Skin of body (tissue), 2 donors: Measurements from ENCODE around the gene ZBTB44. TPM values are rescaled to one million over a fixed set of nuclear protein-coding genes. Genes with fewer than 3 reads are reported as not detected.
A peak's percentile ranks its signal among the peaks of the same experiment; 100 is the strongest.
"Not testable (repeated sequence)": the region's sequence is repeated elsewhere in the genome, so short reads cannot be mapped to it uniquely, and the experiment has no call there.

Experiments
- DNase-seq: peaks from one replicate; lab custom pipeline; 2025; lab: John Stamatoyannopoulos, UW
- total RNA-seq: library from RNA; depleted of rRNA; stranded (reverse); fragments of >200 nt; gene quantifications from one replicate; pipeline ENCODE4 v1.2.3, GENCODE V29; 2014

Gene ZBTB44
- total RNA-seq, 1 donor from 2014 or later: 49.4 TPM

DNA sequence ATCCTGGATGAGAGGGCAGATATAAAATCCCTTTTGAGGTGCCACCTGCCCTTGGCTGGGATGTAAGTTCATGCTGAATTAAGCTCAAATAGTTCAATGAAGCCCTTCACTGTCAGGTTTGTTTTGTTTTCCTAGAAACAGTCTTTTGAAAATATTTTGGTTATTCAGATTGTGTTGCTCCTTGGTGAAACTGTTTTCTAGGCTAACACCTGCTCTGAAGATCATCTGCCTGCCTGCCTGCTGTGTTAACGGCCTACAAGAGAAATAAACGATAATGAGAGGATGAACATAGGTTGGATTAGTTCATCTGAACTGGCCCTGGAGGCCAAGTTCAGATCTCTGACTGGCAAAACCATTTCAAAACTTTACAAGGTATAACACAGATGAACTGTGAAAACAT lies 67.4 kb downstream of the ZBTB44 start:
- DNase-seq: no peak

DNA sequence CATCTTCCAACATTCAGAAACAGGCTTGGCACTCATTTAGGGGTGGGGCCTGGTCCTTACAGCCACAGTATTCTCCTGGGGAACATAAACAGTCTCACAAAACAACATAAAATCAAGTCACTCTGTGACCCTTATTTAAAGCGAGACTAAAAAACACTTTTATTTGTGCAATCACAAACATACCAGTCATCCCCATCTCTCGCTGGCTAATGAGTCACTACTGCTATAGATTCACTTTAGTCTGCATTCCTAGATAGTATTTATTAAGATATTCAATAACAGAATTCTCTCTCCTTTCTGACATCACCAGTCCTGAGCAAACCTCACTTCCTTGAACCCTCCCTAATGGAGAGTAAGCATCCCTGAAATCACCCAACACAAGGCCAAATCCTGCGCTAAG lies 68.0 kb downstream of the ZBTB44 start:
- DNase-seq: no peak

DNA sequence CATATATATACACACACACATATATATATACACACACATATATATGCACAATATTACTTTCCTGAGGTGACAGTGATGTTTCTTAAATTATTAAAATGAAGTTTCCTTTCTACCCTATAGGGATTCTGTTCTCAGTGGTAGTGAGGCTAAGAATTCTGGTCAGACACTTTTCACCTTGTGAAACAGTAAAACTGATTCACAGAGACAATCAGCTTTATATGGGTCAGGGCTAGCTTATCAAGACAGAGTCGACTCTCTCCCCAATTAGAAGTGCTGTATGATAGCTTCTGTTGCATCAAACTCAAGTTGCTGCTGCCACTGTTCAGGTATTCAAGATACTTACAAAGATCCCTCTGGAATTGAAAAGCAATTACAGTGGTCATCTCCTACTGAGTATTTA lies 68.4 kb downstream of the ZBTB44 start:
- DNase-seq: no peak

DNA sequence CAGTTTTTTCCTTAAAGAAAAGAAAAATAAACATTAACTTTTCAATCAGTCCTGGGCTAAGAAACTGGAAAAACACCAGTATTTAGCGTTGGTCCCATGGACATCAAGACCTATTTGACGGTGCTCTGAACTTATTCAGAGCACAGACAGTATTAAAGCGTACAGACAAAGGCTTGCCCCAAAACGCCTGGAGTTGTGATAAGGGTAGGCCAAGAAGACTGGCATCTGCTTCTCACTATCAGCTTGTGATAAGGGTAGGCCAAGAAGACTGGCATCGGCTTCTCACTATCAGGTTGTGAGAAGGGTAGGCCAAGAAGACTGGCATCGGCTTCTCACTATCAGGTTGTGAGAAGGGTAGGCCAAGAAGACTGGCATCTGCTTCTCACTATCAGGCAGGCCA lies 69.3 kb downstream of the ZBTB44 start:
- not testable (repeated sequence) for DNase-seq

DNA sequence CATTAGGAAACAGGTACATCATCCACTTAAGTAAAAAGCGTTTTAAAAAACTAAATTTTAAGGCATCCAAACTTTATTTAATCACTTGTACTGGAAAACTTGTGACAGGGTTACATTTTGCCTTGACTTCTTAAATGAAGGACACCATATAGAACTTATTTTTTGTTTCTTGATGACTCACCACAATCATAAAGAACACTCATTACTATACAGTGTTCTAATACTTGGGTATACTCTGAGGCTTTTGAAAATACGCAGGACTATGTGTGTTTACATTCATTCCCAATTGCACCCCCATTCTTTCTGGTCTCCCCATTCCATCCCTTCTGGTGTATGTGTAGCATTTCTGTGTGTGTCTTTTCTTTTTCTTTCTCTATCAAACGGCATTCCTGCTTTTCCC lies 69.9 kb downstream of the ZBTB44 start:
- DNase-seq: no peak

DNA sequence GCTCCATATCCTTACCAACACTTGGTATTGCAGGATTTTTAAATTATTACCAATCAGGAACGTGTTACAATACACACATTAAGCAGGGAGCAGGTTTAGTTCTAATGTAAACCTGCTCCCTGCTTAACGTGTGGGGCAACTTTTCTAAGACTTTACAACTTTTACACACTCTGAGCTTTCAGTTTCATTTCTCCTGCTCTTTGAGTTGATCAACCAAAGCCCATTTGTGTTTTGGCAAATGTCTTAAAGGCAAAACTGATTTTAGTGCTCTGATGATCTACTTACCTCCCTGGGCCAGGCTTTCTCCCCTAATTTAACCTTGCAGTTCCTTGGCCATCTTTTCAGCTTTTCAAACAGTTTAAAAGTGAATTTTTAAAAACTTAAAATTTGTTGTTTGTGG lies 70.9 kb downstream of the ZBTB44 start:
- DNase-seq: no peak

DNA sequence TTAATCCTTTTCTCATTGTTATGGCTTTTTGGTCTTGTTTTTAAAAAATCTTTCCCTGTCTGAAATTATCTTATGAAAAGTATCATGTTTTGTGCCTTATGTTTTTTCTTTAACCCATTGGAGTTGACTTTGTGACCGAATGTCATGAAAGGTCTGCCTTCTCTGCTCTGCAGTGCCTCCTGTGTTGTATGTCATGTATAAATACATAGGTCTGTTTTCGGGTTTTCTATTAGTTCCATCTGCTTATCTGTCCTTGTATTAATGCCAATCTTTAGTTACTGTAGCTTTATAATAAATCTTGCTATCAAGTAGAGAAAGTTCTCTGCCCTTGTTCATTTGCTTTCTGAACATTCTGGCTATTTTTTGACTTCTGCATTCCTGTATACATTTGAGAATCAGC lies 73.0 kb downstream of the ZBTB44 start:
- peak; percentile 16 for DNase-seq

DNA sequence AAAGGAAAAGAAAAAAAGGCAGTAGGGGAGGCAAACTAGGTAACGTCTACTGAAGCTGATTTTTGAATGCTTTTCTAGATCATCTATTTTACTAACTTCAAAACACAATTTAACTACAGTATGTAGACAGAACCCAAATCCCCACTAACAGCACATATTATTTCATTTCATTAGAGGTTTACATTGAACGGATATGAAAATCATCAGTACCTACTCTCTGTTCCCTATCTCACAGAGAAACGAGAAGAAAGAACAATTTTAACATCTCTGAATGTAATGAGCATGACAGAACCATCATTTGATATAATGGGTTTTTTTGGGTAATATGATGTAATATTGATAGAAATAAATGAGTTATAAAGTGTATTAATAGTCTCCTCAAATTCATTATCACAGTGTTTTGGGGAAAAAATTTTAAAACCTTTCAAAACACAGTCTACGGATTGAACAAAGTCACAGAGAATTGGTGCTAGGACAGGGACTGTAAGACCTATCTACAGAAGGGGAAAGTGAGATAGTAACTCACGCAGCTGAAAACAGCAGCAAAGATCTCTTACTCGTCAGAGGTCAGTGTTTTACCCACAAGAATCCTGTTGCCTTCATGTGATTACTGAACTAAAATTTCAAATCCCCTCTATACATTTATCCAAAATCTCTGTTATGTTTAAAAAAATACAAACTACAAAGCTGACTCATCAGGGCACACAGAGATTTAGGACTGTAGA lies 77.3 kb downstream of the ZBTB44 start:
- no peak for DNase-seq

DNA sequence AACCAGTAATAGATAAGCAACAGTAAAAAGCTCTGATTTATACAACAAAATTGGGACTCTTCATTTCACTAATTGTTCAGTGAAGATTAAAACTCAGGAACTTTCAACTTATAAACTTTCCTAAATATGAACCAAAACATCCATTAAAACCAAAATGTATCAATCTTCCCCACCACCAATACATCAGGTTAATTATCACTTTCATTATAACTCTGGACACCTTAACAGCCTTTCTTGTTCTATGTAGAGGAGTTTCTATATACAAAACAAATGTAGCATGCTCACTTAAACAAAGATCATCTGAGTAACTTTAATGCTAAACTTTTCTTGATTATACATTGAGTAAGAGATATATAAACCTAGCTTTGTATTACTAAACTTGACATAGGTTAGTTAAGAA lies 80.4 kb downstream of the ZBTB44 start:
- no peak for DNase-seq

DNA sequence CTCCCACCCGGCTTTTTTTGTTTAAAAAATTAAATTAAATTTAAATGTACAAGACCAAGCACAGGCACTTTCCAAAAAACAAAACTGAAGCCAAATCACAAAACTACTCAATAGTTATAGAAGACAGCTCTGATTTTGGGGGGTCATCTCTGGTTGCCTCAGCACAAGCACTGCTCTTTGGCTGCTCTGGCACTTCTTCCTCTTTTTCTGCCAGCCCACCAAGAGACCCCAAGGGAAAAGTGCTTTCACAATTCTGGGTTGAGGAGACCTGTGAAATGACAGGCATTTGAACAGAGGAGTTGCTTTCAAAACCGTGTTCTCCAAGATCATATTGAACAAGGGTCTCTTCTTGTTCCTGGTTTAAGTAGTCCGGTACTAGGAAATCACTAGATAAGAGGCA lies 80.8 kb downstream of the ZBTB44 start:
- DNase-seq: not testable (repeated sequence)

DNA sequence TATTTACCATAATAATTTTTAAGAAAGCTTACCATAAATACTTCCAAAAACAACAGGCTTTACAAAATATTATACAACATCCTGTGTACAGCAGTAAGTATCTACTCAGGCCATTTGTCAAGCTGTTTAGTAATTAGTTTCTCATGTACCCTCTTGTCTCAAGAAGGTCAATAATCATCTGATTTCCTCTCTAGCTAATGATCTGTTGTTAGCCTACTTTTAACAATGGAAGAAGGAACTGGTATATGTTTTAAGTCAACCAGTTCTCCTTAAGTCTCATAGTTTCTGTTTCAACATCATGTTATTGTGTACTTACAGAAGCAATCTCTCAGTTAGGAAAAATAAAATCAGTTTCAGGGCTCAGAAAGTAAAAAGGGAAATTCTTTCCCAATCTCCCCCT lies 81.2 kb downstream of the ZBTB44 start:
- not testable (repeated sequence) for DNase-seq

DNA sequence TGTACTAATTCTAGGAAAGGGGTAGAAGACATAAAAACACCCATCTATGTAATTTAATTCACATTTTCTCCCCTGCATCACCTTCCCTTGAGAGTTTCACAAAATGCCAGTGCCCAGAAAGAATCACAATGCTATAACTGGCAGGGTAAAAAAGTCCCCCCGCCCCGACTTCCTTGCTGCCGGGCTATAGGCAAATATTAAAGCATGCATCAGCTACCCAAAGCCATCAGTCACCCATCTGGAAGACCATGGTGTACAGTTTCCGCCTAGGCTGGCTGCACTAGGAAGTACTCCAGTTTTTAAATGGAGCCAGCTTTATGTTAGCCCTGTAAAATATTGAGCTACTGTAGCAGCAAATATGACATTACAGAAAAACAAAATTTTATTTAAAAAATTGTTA lies 87.3 kb downstream of the ZBTB44 start:
- no peak for DNase-seq

DNA sequence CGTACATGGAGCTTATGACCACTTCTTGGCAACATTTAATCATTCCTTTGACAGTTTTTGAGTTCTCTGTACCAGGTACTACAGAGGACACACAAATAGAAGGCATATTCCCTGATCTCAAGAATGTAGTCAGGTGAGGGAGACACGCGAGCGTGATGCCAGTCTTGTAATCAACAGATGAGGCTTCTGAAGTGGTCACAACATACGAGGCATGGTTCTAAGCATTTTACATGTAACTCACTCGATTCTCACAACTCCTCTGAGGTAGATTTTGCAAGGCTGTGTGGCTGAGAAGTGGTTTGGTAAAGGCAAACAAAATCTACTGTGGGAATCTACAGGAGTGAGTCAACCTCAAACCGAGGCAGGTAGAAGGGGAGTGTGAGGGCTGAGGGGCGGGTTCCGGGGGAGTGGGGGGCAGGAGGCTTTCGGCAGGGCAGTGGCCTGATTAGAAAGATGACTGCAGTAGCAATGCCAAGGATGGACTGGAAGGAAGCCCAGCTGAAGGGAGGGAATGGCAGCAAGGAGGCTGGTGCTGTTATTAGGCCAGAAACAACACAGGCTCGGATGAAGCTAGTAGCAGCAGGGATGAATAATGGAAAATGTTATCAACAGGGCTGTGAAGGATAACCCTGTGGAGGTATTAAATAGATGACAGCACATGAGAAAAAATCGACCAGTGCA lies 91.3 kb downstream of the ZBTB44 start:
- DNase-seq: no peak

DNA sequence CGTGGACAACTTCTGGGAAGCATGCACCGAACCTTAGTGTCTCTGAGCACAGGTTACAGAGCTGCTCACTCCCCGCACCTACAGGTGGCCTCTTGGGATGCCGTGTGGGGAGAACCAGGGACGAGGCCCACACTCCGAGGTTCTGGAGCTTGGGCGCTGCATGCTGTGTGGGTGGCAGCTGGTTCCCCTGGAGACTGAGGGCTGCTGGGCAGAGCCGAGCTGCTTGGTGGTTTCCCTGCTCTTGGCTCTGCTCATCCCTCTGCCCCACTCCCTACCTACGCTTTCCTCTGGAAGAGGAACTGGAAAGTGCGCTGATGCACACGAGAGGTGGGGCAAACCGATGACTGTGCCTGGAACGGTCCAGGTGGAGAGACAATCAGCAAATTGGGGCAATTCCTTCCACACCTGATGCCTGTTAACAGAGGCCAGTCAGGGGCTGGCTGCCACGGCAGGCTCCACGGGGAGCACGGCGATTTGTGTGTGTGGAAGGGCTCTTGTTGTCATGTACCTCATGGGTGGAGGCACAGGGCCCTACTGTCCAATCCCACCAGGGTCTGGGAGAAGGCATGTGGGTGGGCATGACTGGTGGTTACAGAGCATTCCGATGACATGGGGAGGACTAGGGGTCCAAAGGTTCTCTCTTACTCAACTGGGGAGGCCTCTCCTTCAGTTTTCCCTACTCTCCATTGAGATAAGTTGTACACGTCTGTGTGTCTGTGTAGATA lies 94.2 kb downstream of the ZBTB44 start:
- DNase-seq: no peak

DNA sequence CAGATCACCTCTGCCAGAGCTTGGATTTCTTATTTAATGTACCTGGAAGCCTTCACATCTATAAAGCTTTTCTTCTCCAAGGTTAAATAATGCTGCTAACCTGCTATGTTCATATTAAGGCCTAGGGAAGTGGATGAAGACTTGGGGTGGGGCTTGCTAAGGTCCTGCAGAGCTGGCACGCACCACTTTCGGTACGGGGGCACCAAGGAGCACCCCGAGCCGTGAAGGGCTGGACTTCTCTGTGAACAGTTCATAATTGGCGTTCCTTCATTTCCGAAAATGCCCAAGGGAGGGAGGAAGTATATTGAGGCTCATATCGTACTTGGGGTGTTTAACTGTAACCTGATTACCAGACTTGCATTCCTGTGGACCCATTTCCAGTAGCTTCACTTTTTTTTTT lies 95.6 kb downstream of the ZBTB44 start:
- DNase-seq: no peak

DNA sequence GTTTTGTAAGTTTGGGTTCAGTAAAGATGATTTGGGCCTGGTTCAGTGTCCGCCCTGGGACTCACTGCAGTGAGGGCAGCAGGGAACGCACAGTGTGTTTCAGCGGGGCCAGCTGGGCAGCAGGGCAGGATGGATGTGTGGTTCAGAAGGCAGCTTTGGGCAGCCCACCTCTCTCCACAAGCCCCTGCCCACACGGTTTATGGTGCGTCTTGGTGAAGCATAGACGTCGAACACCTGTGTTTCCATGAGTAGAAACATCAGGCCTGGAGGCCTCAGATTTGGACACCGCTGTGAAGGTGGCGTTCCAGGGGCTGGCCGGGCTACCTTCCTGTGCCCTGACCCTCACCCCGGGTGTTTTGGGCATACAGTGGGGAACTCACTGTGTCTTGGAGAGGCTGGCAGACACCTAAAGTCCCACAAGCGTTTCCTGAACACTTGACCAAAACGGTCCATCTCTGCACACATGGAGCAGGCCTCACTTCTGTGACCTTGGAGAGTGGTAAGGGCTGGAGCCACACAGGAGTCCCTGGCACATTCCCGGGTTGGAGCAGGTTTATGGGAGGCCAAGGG lies 96.1 kb downstream of the ZBTB44 start:
- no peak for DNase-seq

DNA sequence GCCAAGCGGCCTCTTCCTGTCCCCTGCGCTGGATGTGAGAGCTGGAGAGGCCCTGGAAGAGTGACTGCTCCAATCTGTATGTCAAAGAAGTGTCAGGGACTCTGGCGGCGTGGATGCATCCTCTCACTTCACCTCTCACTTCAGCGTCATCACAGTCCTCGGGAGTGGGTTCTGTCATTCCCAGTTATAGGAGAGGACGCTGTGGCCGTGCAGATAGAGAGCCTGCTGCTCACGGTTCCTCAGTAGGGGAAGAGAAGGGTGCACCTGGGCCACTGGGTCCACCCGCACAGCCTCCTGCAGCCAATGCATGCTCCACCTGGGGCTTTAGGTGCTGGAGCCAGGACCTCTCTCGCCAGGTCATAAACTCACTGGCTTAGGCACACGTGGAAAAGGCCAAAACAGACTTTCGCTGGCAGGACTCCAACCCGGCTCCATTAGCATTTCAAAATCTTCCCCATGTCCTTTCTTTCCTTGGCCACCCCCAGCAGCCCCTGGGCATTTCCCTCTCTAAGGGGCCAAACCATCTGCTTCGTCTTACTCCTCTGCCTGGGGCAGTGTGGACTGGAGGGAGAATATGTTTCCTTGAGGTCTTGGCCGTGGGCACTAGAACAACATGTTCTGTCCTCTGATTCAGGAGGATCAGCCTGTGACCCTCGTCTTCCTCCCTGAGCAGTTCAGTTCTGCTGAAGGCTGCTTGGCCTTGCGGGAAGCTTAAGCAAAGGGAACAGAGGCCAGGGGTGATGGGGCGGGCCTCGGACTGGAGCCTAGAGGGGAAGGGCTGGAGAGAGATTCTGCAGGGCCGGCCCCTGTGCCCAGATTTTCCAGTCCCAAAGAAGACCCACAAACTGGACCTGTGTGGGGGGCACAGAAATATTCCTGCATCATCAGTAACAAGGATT lies 97.3 kb downstream of the ZBTB44 start:
- no peak for DNase-seq

DNA sequence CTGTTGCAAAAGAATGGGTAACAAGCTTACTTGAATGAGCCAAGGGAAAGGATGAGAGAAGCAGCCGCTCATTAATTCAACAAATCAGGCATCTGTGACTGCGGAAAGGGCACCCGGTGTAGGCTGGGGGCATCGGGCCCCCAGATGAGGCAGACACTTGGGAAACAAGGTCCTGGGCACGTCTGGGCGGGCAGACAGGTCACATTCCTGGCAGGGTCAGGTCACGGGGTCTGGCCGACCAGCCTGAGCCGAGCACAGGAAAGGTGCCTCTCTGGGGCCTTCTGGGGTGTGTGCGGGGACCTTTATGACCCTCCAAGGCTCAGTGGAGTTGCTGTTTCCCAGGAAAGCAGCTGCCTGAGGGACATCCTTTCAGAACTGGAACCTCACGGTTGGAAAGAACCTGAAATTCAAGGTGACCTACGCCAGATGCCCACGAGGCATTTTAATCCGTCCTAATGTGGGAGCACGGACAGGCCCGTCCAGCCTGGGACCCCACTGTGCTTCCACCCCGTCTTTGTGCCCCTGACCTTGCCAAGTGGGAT lies 98.1 kb downstream of the ZBTB44 start:
- no peak for DNase-seq

DNA sequence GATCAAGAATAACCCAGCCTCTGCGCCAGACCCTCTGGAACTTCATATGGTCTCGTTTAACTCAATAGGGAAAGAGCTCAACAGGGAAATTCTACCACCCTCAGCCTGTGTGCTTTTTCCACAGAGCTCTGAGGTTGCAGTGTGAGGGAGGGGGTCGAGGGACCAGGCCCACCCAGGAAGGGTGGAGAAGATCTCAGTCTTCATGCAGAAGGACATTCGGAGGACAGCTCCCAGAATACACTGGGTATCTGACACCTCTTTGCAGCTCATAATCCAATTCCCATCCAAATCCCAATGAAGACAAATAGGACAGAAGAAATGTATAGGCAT lies 98.5 kb downstream of the ZBTB44 start:
- no peak for DNase-seq

DNA sequence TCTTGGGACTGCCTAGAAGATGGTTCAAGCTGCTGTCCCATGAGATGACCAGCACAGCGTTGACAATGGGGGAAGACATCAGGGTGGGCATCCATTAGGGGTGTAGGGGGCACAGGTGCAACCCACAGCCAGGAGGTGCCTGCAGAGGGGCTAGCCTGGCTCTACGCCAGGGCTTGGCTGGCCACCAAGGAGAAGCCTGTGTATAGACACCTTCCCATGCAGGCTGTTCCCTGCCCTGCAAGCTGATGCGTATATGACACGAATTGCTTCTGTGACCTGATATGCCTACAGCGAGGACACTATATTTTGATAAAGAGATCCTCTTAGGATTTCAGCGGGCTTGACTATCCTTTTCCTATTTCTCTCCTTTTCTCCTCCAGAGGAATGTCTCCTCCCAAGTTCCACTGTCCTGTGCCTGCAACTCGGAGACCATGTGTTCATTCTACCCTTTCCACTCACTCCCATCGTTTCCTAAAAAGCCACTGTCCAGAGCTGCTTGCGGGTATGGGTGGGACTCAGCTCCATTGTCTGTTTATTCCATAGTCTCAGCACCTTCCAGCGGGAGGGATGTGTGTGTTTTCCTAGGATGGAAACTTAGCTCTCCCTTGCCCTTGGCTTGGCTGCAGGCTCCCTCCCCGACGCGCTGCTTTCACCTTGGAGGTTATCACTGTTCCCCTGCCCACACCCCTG lies 99.0 kb downstream of the ZBTB44 start:
- no peak for DNase-seq
